ENCODE results near the gene INHA. TPM values are rescaled to one million over a fixed set of nuclear protein-coding genes. Genes with fewer than 3 reads are reported as not detected.

Gene INHA
- total RNA-seq, 1 experiment from 2014 or later: 1.5 TPM

GRCh38 chr2:219570194-219570923, 1.8 kb upstream of the INHA start:
- Histone ChIP-seq H3K36me3 (ENCODE audit: low read depth, low read length) (no peaks in the 10 kb centered on the region; the same call in 1 of the 2 replicates), H3K27me3 (ENCODE audit: low read length) (no peaks in the 10 kb centered on the region), H3K4me3 (ENCODE audit: low read length) (peak overlapping the region; percentile 72), H3F3A (ENCODE audit: low read length, unreplicated experiment) (no peaks in the 10 kb centered on the region), H3K9ac (ENCODE audit: low read length) (peak overlapping the region; percentile 74), H3K79me2 (ENCODE audit: low read length) (peaks cover 20% of the 10 kb centered on the region), H3K4me2 (ENCODE audit: low read length) (peak overlapping the region; percentile 86), H3K4me1 (ENCODE audit: insufficient read depth, low read length) (peaks cover 24% of the 10 kb centered on the region), H2AFZ (ENCODE audit: low read length) (peak overlapping the region; percentile 50), H3K9me3 (ENCODE audit: low read length) (no peaks in the 10 kb centered on the region), H3K27ac (ENCODE audit: low read length) (peak overlapping the region; percentile 68; the same call in 1 of the 2 replicates), H4K20me1 (ENCODE audit: low read length) (no peaks in the 10 kb centered on the region), H3K9me2 (replicated peaks; ENCODE audit: low read length) (no peaks in the 10 kb centered on the region)
- ChIA-PET POLR2A (ENCODE audit: unreplicated experiment) (interaction anchor here (0.6 kb wide), 1 partner anchor 22 kb away, joined by 6 read pairs; no protein-coding TSS in a partner anchor), CTCF (no interaction called here)
- no TSS peak for BruUV-seq (replicated peaks)
- intact Hi-C loops (cut with micrococcal nuclease): loop anchor here (2.0 kb wide), 1 partner anchor 72 kb away; no protein-coding TSS in a partner anchor
- TF ChIP-seq CTCF (conservative IDR thresholded peaks at IDR 0.05; ENCODE audit: low read depth, low read length) (0 out of 2 replicates have a peak, but pooled peaks have one; percentile 10), EZH2 (IDR thresholded peaks at IDR 0.05; ENCODE audit: low read length, unreplicated experiment) (no peak), EZH2phosphoT487 (IDR thresholded peaks at IDR 0.05; ENCODE audit: borderline replicate concordance, low read length) (0 out of 2 replicates have a peak, but pooled peaks have one; percentile 40)
- ATAC-seq: peak; percentile 56
- DNase-seq: peak; percentile 47

GRCh38 chr2:219570924-219571310, 1.2 kb upstream of the INHA start:
- peak overlapping the region; percentile 50; the same call in 1 of the 2 replicates for H2AFZ ChIP-seq (ENCODE audit: low read length)
- H3F3A ChIP-seq (ENCODE audit: low read length, unreplicated experiment): no peaks in the 10 kb centered on the region
- H3K9me2 ChIP-seq (replicated peaks; ENCODE audit: low read length): no peaks in the 10 kb centered on the region
- ChIA-PET POLR2A (ENCODE audit: unreplicated experiment) (interaction anchor here (0.6 to 0.8 kb wide), 2 partner anchors 22 to 26 kb away, joined by 6 to 7 read pairs; partner anchors contain the start of gene STK11IP), CTCF (interaction anchor here (0.9 kb wide), 1 partner anchor 118 kb away, joined by 3 read pairs; no protein-coding TSS in a partner anchor)
- peaks cover 20% of the 10 kb centered on the region for H3K79me2 ChIP-seq (ENCODE audit: low read length)
- intact Hi-C loops (cut with micrococcal nuclease): loop anchor here (1.0 to 2.0 kb wide), 2 partner anchors 26 to 72 kb away; partner anchors contain the start of gene STK11IP
- no peaks in the 10 kb centered on the region; the same call in 1 of the 2 replicates for H3K36me3 ChIP-seq (ENCODE audit: low read depth, low read length)
- DNase-seq (no peak), ATAC-seq (peak; percentile 33)
- no peaks in the 10 kb centered on the region for H4K20me1 ChIP-seq (ENCODE audit: low read length)
- BruUV-seq (replicated peaks): no TSS peak
- TF ChIP-seq EZH2phosphoT487 (IDR thresholded peaks at IDR 0.05; ENCODE audit: borderline replicate concordance, low read length) (no peak), CTCF (conservative IDR thresholded peaks at IDR 0.05; ENCODE audit: low read depth, low read length) (no peak), EZH2 (IDR thresholded peaks at IDR 0.05; ENCODE audit: low read length, unreplicated experiment) (no peak)
- H3K4me2 ChIP-seq (ENCODE audit: low read length): peak overlapping the region; percentile 86
- peak overlapping the region; percentile 74 for H3K9ac ChIP-seq (ENCODE audit: low read length)
- H3K9me3 ChIP-seq (ENCODE audit: low read length): no peaks in the 10 kb centered on the region
- peak overlapping the region; percentile 72 for H3K4me3 ChIP-seq (ENCODE audit: low read length)
- peak overlapping the region; percentile 68; the same call in 1 of the 2 replicates for H3K27ac ChIP-seq (ENCODE audit: low read length)
- peaks cover 24% of the 10 kb centered on the region for H3K4me1 ChIP-seq (ENCODE audit: insufficient read depth, low read length)
- H3K27me3 ChIP-seq (ENCODE audit: low read length): no peaks in the 10 kb centered on the region
